ENCODE measurements around the gene COX6B2. TPM values are rescaled to one million over a fixed set of nuclear protein-coding genes. Genes with fewer than 3 reads are reported as not detected.

COX6B2 gene
- total and polyA plus RNA-seq, 2 of the 8 experiments (the other 6 are each of a cell fraction or from before 2014, with no cell fraction given), result 4.9 to 6.4 TPM

- 85% methylated on average over 3 of the region's 10 CpGs; no CpG with 5 or more reads in 1 of the 2 experiments for WGBS, 2 experiments (ENCODE audit: extremely low coverage in 1 of 2, insufficient coverage in 1 of 2, insufficient read length in 1 of 2, insufficient replicate concordance in 2 of 2, low coverage in 1 of 2, low lambda C conversion rate in 2 of 2, missing lambda C conversion rate in 1 of 2)
- Histone ChIP-seq H3K4me1 (replicated peaks in 1 of 4; ENCODE audit: control insufficient read depth in 3 of 4, insufficient read depth in 4 of 4, low read length in 3 of 4) (peaks cover 11 to 36% (median 24%) of the 10 kb centered on the region in 4 experiments), H2BK120ac (replicated peaks; ENCODE audit: low read depth, low read length) (no peak overlapping the region), H3K27me3 (replicated peaks in 1 of 4; ENCODE audit: control insufficient read depth in 3 of 4, extremely low read depth in 1 of 4, insufficient read depth in 3 of 4, low read length in 3 of 4) (peaks cover 5 to 10% (median 8%) of the 10 kb centered on the region in 4 experiments; a peak in 6 of 7 replicates), H3K9ac (replicated peaks in 1 of 4; ENCODE audit: extremely low read depth in 1 of 4, low read depth in 3 of 4, low read length in 3 of 4) (no peak overlapping the region), H3K27ac (ENCODE audit: low read depth, low read length) (peak overlapping the region; percentile 76; the same call in 1 of the 2 replicates), H4K20me1 (replicated peaks in 1 of 2; ENCODE audit: control insufficient read depth in 1 of 2, insufficient read depth in 2 of 2, low read length in 2 of 2) (peaks cover 0 to 2% of the 10 kb centered on the region in 2 experiments), H2BK12ac (ENCODE audit: low read depth, low read length) (0 out of 2 replicates have a peak overlapping the region, but pooled peaks have one; percentile 14), H3K79me2 (ENCODE audit: control insufficient read depth in 1 of 2, insufficient read depth in 2 of 2, low read length in 2 of 2) (no peaks in the 10 kb centered on the region), H3K36me3 (ENCODE audit: control insufficient read depth in 2 of 4, insufficient read depth in 4 of 4, low read length in 3 of 4) (peaks cover 0 to 54% (median 15%) of the 10 kb centered on the region in 4 experiments; a peak in 4 of 8 replicates), H3K14ac (ENCODE audit: insufficient read length) (no peak overlapping the region), H3K56ac (replicated peaks; ENCODE audit: insufficient read length, low read depth, low read length) (no peak overlapping the region), H2AK5ac (ENCODE audit: low read depth, low read length) (no peak overlapping the region), H3K4ac (replicated peaks; ENCODE audit: insufficient read length, low read depth, low read length) (peak overlapping the region; percentile 98), H4K8ac (ENCODE audit: extremely low read depth, insufficient read depth, low read length) (peak overlapping the region; percentile 45; the same call in 1 of the 2 replicates), H3K79me1 (ENCODE audit: low read depth, low read length) (no peaks in the 10 kb centered on the region), H2AFZ (ENCODE audit: low read length) (no peak overlapping the region), H2BK20ac (ENCODE audit: low read length) (no peak overlapping the region), H3K18ac (ENCODE audit: extremely low read depth, low read length) (peak overlapping the region; percentile 10), H2BK5ac (ENCODE audit: low read depth, low read length) (peak overlapping the region; percentile 92; the same call in 1 of the 2 replicates), H2BK15ac (ENCODE audit: low read length) (no peak overlapping the region; the same call in 1 of the 2 replicates), H4K5ac (ENCODE audit: insufficient read length, low read depth, low read length) (peak overlapping the region; percentile 29), H3K4me2 (ENCODE audit: insufficient read depth in 1 of 2, low read depth in 2 of 2, low read length in 2 of 2) (peak overlapping the region in 1 of 2 experiments; percentile 66; a peak in 2 of 4 replicates), H3K9me3 (ENCODE audit: insufficient read depth in 2 of 2, low read depth in 1 of 2, low read length in 1 of 2) (no peaks in the 10 kb centered on the region), H4K91ac (replicated peaks; ENCODE audit: insufficient read length, low read length) (peak overlapping the region; percentile 15), H3K23ac (ENCODE audit: insufficient read length) (no peak overlapping the region), H3K23me2 (ENCODE audit: low read depth, low read length) (peaks cover 1% of the 10 kb centered on the region; the same call in 1 of the 2 replicates), H3K4me3 (ENCODE audit: extremely low read depth in 1 of 4, insufficient read depth in 2 of 4, low read depth in 3 of 4, low read length in 4 of 4) (no peak overlapping the region)
- ChIA-PET POLR2A (ENCODE audit: partially characterized antibody) (interaction anchor here (0.9 to 7.9 kb wide), 16 partner anchors 9 to 60 kb away, joined by 3 to 58 read pairs (median 6); partner anchors contain the start of genes IL11, TMEM190, TMEM238 and UBE2S), CTCF (ENCODE audit: partially characterized antibody) (interaction anchor here (0.6 to 2.9 kb wide), 8 partner anchors 10 to 187 kb away, joined by 3 to 12 read pairs (median 4); partner anchors contain the start of gene TMEM238)
- DNase-seq (ENCODE audit: low read depth in 1 of 2, low spot score in 2 of 2) (no peak), FAIRE-seq (no peak)
- TF ChIP-seq ATF2 (IDR thresholded peaks at IDR 0.05; ENCODE audit: low read length), result 0 out of 2 replicates have a peak, but pooled peaks have one; percentile 8
- no peak for TF ChIP-seq HDAC2 (IDR thresholded peaks at IDR 0.05; ENCODE audit: borderline replicate concordance in 1 of 2, low read depth in 2 of 2, low read length in 2 of 2)
These were observed 7.0 kb downstream of the COX6B2 start for GRCh38 chr19:55347442-55348009.

Measured in H1 (cell line).